HUDEP-2 (cell line): ENCODE measurements around the gene SCAF4.
A peak's percentile ranks its signal among the peaks of the same experiment; 100 is the strongest.
"Not testable (repeated sequence)": the region's sequence is repeated elsewhere in the genome, so short reads cannot be mapped to it uniquely, and the experiment has no call there.

Experiments used
- DNase-seq, 76 experiments: peaks; one replicate each; lab custom pipeline; 2025; ENCODE audit not compliant: unreplicated experiment in 76 of 76; lab: John Stamatoyannopoulos, UW

Gene SCAF4

GRCh38 chr21:31654340-31654739 is 77.6 kb downstream of the SCAF4 start:
- no peak for DNase-seq

DNA sequence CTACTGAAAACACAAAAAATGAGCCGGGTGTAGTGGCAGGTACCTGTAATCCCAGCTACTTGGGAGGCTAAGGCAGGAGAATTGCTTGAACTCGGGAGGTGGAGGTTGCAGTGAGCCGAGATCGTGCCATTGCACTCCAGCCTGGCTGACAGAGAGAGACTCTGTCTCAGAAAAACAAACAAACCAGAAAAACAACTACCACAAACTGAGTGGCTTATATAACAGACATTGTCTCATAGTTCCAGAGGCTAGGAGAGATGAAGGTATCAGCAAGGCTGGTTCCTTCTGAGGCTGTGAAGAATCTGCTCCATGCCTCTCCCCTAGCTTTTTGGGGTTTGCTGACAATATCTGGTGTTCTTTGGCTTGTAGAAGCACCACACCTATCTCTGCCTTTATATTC is 80.4 kb downstream of the SCAF4 start:
- DNase-seq: not testable (repeated sequence)

DNA sequence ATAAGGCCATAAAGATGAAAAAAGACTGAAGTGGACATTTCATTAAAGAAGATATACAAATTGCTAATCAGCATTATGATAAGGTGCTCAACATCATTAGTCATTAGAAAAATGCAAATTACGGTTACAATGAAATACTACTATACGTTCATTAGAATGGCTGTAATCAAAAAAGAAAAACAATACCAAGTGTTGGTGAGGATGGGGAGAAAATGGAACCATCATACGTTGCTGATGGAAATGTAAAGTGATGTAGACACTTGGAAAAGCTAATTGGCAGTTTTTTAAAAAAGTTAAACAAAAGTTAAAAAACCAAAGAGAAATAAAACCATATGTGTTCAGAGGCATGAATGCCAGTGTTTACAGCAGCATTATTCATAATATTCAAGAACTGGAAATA is 81.0 kb downstream of the SCAF4 start:
- no peak for DNase-seq

DNA sequence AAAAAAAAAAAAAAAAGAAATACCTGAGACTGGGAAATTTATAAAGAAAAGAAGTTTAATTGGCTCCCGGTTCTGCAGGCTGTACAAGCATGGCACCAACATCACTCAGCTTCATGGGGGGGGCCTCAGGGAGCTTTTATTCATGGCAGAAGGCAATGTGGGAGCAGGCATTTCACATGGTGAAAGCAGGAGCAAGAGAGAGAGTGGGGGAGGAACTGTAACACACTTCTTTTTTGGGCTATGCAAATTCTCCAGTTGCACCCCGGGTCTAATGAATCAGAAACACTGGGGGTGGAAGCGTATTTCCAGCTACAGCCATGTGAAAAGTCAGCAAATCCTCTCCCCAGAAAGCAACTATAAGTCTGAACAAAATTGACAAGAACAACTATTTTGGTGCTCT is 84.3 kb downstream of the SCAF4 start:
- DNase-seq: no peak

DNA sequence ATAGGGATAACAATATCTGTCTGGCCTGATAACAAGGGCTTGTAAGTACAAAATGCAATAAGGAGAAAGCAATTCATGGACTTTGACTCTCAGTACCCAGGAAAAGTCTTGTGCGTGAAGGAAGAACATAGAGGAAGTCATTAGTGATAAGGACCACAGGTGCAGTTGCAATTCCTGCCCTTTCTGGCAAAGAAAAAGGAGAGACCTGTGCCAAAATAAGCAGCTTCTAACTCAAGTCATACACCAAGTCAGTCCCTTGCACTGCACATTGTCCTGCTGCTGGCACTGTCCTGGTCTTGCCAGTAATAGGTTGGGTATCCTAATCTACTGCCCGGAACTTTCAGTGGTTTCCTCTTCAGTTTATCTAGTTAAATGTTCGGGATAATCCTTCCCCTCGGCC is 87.3 kb downstream of the SCAF4 start:
- no peak for DNase-seq

DNA sequence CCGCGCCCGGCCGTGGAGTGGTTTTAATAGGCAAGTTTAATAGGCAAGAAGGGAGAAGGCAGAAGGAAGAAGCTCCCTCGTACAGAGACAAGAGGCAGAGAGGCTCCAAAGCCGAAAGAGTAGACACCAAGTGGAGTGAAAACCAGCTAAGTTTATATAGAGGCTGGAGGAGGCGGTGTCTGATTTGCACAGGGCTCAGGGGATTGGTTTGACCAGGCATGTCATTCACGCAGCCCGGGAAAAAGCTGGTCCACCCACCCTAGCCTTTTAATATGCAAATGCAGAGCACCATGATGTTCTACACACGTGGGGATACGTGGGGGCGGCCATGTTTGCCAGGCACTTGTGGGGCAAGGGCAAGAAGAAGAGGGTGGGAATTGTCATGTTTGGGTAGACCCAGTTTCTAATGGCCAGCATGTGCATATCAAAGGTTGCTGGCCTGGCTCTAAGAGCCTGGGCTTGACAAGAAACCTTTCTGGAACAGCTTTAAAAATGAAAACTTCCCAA is 90.4 kb downstream of the SCAF4 start:
- DNase-seq: no peak

DNA sequence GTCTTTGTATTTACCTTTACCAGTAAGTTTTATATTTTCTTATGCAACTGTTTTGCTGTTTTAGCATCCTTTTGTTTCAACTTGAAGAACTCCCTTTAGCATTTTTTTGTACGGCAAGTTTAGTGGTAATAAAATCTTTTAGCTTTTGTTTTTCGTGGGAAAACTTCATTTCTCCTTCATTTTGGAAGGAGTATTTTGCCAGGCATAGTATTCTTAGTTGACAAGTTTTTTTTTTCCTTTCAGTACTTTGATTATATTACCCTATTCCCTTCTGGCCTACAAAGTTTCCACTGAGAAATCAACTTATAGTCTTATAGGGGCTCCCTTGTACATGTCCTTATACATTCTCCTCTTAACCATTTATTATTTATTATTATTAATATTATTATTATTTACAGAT is 95.0 kb downstream of the SCAF4 start:
- no peak for DNase-seq

DNA sequence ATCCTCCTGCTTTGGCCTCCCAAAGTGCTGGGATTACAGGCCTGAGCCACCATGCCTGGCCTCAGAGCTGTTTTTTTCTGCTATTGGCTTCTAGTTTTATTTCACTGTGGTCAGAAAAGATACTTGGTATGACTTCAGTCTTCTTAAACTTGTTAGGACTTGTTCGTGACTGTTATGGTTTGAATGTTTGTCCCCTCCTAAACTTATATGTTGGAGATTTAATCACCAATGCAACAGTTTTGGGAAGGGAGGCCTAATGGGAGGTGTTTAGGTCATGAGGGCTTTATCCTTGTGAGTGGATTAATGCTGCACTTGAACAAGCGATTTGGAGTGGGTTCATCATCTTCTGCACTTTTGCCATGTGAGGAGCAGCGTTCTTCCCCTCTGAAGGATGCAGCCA is 96.9 kb downstream of the SCAF4 start:
- no peak for DNase-seq

GRCh38 chr21:31631881-31632280 is 100.0 kb downstream of the SCAF4 start:
- not testable (repeated sequence) for DNase-seq

- peak in 7 of 76 experiments; percentile 7 to 45 (median 20) for DNase-seq
These were observed 101.8 kb downstream of the SCAF4 start for GRCh38 chr21:31629972-31630711.

GRCh38 chr21:31624961-31625491 is 106.9 kb downstream of the SCAF4 start:
- no peak for DNase-seq

DNA sequence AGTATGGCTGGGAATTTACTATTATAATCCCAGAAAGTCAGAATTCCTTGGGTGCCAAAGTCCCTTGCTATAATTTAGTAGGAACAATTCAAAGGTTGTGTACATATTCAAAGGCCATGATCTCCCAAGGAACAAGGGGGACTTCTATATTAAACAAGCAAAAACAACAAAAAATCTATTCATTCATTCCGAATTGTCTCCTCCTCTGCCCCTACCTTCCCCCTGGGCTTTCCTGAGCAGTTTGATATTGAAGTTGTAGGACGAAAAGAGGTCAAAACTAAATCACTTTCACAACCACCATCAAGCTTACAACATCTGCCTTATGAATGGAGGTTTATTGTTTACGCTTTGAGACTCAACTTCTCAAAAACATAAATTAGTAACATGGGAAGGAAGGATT is 107.7 kb downstream of the SCAF4 start:
- no peak for DNase-seq

DNA sequence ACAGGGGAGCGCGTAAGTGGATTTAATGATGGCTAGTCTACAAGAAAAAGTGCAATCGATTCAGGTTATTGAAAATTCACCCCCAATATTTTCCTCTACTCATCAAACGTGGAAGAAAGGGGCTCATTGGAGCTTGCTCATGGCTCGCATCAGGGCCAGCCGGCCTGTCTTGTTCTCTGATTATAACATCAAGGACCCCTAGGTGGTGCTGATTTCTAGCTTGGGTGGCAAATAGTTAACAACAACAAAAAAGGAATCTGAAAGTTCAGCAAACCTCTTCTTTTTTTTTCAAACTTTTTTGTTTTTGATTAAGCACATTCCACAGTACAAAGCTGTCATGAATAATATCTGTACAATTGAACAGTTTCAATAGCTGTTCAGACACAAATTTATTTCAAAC is 108.3 kb downstream of the SCAF4 start:
- peak in 2 of 76 experiments; percentile 13 to 22 for DNase-seq

DNA sequence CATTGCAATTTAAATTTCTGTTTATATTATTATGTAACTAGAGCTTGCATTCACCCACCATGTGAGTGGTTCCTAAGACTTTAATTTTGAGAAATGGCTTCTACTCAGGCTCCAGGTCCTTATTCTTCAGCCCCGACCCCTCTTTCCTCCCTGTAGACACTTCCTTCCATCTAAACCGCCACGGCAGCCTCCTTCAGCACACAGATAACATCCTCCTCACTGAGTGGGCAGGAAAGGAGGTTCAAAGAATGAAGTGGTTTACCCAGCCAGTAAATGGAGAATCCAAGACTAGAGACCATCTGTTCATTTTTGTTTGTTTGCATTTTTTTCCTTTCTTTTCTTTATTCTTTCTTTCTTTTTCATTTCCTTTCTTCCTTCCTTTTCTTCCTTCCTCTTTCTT is 109.5 kb downstream of the SCAF4 start:
- DNase-seq: no peak
